DMS53 treated with DMSO at 0.1 percent for 48 hours (cell line): Measurements from ENCODE around the gene OCSTAMP.

Experiments used
- DNase-seq: peaks from one replicate; lab custom pipeline; 2025; ENCODE audit not compliant: unreplicated experiment; lab: John Stamatoyannopoulos, UW

OCSTAMP gene, protein sequence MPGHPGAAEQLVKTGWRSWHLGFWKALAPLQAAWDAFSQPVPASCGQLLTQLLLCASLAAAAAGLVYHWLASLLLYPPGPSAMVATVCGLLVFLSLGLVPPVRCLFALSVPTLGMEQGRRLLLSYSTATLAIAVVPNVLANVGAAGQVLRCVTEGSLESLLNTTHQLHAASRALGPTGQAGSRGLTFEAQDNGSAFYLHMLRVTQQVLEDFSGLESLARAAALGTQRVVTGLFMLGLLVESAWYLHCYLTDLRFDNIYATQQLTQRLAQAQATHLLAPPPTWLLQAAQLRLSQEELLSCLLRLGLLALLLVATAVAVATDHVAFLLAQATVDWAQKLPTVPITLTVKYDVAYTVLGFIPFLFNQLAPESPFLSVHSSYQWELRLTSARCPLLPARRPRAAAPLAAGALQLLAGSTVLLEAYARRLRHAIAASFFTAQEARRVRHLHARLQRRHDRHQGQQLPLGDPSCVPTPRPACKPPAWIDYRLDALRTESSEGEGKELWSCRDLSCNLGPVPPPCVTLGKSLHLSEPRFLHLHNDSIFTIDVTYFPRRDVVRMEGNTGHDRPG

DNA sequence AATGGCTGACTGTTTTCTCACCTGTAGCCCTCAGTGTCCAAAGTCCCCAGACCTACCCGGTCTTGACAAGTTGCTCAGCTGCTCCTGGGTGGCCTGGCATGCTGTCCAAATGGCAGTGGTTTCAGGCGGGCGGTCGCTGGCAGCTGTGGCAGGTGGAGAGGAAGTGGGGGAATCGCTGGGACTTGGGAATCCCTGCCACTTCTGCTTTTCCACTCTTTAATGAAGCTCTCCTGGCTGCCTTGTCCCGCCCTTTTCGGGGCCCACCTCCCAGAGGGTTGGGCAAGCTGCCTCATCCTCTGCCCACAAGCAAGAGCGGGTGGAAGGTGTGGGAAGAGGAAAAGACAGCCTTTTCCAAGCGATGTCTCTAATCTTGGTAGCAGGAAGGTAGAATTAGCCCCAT is at the start of gene OCSTAMP:
Gene OCSTAMP (minus strand): TSS at position 194 of the 400 bp plus-strand sequence. CDS start 94 bp downstream, at position 100.
- DNase-seq: no peak

DNA sequence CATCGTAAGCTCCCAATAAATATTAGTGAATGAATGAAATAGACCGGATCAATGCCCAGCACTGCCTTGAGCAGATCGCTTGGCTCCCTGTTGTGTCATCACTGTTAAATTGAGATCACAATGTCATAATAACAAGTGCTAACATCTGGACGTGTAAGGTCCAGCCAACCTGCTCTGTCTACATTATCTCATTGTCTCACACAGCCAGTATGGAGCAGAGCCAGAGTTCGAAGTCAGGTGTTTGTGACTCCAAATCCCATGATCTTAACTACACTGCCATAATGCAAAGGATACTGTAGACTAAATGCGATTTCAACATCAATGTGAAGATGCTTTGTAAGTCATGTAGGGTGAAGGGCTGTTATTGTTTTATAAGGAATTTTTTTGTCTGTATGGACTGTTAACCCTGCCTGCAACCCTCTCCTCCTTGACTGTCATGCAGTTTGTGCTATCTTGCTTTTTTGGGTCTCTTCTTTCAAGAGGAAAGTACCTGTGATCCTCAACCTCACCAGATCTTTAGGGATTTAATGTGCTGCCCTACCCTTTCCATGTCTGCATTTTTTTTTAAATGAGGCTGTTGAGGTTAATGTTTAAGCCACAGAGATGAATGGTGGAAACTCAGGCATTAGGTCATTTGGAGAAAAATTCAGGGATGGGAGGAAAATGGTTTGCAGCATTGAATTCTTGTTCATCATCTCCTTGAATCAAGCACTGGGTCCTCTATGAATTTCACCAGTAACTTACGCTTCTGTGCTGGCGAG is 49.0 kb upstream of the OCSTAMP start:
- peak; percentile 10 for DNase-seq

DNA sequence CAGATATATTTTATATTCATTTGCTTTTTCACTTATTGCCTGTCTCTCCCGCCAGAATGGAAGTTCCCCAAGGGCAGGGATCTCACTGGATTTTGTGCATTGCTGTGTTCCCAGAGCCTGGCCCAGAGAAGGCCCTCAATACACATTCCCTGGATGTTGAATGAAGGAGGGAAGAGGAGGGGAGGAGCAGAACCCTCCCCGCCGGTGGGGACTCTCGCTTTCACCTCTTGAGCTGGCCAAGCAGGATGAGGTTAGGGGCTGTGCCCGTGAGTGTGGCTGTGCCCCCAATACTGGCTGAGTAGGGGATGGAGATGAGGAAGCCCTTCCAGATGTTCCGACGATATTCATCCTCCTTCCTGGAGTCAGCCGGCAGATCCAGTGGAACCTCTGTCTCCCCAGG is 45.5 kb upstream of the OCSTAMP start:
- no peak for DNase-seq

DNA sequence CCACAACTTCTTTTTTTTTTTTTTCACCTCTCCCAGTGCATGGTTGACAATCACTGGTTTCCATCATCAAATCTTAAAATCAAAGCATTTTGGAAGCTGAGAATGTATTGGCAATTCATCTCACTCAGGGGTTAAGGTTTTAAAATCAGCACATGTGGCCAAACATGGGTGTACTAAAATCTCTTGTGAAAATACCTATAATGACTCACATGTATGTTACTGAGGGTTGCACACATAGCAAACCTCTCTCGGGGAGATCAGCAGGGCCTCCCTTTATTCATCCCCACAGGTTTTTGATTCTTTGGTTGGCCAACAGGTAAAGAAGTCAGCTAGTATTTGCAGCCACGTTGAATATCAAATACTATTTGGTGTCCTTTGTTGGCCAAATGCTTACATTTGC is 44.3 kb upstream of the OCSTAMP start:
- no peak for DNase-seq

- no peak for DNase-seq
Observed at GRCh38 chr20:46592580-46593362, 42.3 kb upstream of the OCSTAMP start.

DNA sequence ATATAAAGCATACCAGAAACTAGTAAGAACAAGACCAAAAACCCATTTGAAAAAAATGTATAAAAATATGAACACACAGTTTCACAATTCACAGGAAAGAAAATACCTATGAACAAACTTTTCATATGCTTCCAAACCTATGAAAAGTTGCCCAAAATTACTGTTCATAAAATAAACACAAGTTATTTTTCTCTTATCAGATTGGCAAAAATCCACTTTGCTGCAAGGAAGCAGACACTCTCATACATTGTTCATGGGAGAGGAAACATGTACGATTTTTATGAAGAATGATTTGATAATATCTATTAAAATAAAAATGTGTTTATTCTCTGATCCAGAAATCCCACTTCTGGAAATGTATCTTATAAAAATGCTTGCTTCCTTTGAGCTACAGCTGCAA is 40.0 kb upstream of the OCSTAMP start:
- no peak for DNase-seq

- DNase-seq: no peak
Observed at GRCh38 chr20:46588532-46589511, 38.4 kb upstream of the OCSTAMP start.

DNA sequence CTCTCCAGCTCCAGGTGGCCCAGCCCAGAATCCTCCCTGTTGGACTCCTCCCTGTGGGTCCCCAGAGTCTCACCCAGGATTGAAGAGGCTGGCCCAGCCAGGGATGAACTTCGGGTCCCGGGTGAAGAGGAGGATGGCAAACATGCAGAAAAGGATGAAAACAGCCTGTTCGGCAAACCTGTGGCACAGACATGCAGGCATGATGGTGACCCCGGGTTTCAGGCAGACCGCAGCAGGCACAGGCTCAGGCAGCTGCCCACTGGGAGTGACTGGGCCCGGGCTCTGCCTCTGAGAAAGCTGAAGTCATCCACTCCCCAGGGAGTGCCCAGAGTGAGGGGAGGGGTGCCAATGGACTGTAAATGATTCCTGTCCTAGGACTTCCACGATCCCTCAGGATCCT is 37.5 kb upstream of the OCSTAMP start:
- DNase-seq: no peak

GRCh38 chr20:46586724-46587123 is 36.3 kb upstream of the OCSTAMP start:
- no peak for DNase-seq

- no peak for DNase-seq
Observed at GRCh38 chr20:46584508-46584907, 34.1 kb upstream of the OCSTAMP start.

GRCh38 chr20:46583411-46584214 is 33.2 kb upstream of the OCSTAMP start:
- DNase-seq: no peak

GRCh38 chr20:46582648-46583047 is 32.2 kb upstream of the OCSTAMP start:
- DNase-seq: no peak

- DNase-seq: no peak
Observed at GRCh38 chr20:46581391-46581790, 30.9 kb upstream of the OCSTAMP start.

DNA sequence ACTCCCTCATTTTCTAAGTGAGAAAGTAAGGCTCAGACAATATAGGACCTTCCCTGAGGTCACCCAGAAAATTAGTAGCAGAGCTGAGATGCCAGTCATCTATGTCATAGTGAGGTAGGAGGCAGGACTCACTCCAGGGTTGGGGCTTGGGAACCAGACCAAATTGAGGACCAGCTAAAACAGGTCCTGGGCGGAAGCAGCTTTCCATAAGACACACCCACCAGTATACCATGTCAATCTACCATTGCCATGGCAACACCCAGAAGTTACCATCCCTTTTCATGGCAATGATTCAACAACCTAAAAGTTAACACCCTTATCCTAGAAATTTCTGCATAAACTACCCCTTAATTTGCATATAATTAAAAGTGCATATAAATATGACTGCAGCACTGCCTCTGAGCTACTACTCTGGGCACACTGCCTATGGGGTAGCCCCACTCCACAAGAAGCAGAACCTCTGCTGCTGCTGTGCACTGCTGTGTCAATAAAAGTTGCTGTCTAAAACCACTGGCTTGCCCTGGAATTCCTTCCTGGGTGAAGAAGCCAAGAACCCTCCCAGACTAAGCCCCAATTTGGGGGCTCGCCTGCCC is 30.3 kb upstream of the OCSTAMP start:
- no peak for DNase-seq

DNA sequence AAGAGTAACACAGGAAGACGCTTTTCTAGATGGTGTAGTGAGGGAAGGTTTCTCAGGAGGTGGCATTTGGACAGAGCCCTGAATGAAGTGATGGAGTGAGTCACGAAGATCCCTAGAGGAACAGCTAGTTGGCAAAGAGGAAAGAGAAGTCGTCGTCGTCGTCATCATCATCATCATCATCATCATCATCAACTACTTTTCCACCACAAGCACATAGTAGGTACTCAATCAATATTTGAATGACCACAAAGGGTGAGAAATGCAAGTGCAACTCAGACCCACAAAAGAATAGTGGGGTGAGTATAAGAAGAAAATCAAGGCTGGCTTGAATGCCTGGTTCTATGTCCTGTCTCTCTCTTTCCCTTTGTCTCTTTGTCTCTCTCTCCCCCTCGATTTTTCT is 28.3 kb upstream of the OCSTAMP start:
- DNase-seq: no peak

- DNase-seq: no peak
Observed at GRCh38 chr20:46576774-46577395, 26.4 kb upstream of the OCSTAMP start.

DNA sequence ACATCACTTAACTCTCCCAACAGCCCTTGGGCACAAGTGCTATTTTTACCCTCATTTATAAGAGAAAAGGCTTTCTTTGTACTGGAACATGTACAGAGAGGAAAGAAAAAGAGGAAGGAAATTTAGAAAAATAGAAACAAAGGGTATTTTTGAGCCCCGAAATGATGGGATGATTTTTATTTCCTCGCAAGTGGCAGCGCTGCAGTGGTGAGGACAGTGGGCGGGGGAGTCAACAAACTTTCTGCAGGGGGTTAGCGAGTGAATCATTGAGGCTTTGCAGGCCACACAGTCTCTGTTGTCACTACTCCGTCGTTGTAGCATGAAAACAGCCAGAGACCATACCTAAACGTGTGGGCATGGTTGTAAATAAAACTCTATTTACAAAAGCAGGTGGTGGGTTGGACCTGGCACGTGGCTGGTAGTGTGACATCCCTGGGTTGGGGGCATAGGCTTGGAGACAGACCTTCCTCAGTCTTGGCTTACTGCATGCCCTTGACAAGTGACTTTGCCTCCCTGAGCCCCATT is 25.5 kb upstream of the OCSTAMP start:
- DNase-seq: no peak

DNA sequence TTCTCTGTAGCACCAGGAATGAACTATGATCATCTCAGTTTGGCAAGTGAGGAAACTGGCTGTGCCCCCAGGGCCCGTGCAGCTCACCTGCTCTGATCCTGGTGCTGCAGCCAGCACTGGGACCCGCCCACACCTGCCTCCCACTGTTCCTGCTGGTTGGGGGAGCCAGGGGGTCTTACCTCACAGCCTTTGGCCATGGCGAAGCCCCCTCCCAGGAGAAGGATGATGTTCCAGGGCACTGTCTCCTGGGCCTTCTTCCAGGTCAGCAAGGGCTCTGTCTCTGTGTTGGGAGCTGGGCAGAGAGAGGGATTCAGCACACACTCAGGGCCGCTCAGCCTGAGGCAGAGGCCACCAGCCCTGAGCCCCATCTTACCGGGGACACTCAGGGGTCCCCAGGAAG is 24.9 kb upstream of the OCSTAMP start:
- DNase-seq: no peak
